ENCODE results near the gene RRAS2. TPM values are rescaled to one million over a fixed set of nuclear protein-coding genes. Genes with fewer than 3 reads are reported as not detected.

RRAS2 gene
- total and polyA plus RNA-seq, 9 of the 15 experiments (the other 6 are each of a cell fraction or from before 2014, with no cell fraction given), result 9.4 to 47.5 (median 37.6) TPM

DNA sequence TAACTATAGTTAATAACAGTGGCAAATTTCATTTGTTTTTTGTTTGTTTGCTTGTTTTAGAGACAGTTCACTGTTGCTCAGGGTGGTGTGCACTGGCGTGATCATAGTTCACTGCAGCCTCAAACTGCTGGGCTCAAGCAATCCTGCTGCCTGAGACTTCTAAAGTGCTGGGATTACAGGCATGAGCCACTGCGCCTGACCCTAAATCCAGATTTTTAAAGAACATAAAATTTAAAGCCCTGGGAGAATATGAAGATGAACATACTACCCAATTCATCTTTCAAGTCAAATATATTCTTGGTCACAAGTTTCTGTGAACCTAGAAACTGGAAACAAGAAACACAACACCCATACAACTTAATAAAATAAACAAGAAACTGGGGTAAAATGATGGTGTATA is 28.1 kb downstream of the RRAS2 start (continued):
- no peak for TF ChIP-seq AFF1 (IDR thresholded peaks at IDR 0.05; ENCODE audit: low read depth in 1 of 2, partially characterized antibody in 2 of 2)
- no peak for TF ChIP-seq ELK1 (CRISPR knock-in tag; IDR thresholded peaks at IDR 0.05)
- TF ChIP-seq, protein P1, sequence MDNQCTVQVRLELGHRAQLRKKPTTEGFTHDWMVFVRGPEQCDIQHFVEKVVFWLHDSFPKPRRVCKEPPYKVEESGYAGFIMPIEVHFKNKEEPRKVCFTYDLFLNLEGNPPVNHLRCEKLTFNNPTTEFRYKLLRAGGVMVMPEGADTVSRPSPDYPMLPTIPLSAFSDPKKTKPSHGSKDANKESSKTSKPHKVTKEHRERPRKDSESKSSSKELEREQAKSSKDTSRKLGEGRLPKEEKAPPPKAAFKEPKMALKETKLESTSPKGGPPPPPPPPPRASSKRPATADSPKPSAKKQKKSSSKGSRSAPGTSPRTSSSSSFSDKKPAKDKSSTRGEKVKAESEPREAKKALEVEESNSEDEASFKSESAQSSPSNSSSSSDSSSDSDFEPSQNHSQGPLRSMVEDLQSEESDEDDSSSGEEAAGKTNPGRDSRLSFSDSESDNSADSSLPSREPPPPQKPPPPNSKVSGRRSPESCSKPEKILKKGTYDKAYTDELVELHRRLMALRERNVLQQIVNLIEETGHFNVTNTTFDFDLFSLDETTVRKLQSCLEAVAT (IDR thresholded peaks at IDR 0.05), result no peak
- TF ChIP-seq CHD2 (IDR thresholded peaks at IDR 0.05; ENCODE audit: low read depth, low read length), result no peak
